Right lobe of liver (tissue), 4 donors: ENCODE data around the gene CSAG3.

Experiments
- CTCF ChIP-seq, 4 donors: fragments of 200-600 bp in 3 of 4; fragments of 450-650 bp in 1 of 4; IDR thresholded peaks; one replicate each; pipeline versions ENCODE4 v1.5.1 to v1.8.0; 2016 to 2022; ENCODE audit warnings: antibody characterized with exemption in 4 of 4, mild to moderate bottlenecking in 2 of 4
- POLR2A ChIP-seq: fragments of 450-650 bp; IDR thresholded peaks from one replicate; pipeline ENCODE4 v1.6.1; 2017; ENCODE audit warnings: antibody characterized with exemption, mild to moderate bottlenecking
- donor health status: DM: no; HTN: no; CAD: no.
- donor health status: DM: no; HTN: no; CAD: no.
- donor health status: DM: no; HTN: yes; CAD: no.

- TF ChIP-seq CTCF (IDR thresholded peaks at IDR 0.05) (no peak), POLR2A (no peak)
Measured at GRCh38 chrX:152735101-152735500, 23.9 kb upstream of the CSAG3 start.
